Testis (tissue), 2 donors: ENCODE data around the gene PLA2G4F.

ENCODE experiments used
- CTCF ChIP-seq, 3 experiments: fragments of 450-650 bp in 2 of 3; fragments of 200-600 bp in 1 of 3; sonication (generic) in 1 of 3; IDR thresholded peaks; one replicate each; pipeline ENCODE4 v1.5.1; 2016 to 2019; ENCODE audit warnings: antibody characterized with exemption in 3 of 3, mild to moderate bottlenecking in 2 of 3, moderate library complexity in 1 of 3
- POLR2A ChIP-seq: fragments of 450-650 bp; IDR thresholded peaks from one replicate; pipeline ENCODE4 v1.6.1; 2017; ENCODE audit warnings: antibody characterized with exemption, mild to moderate bottlenecking, moderate library complexity

DNA sequence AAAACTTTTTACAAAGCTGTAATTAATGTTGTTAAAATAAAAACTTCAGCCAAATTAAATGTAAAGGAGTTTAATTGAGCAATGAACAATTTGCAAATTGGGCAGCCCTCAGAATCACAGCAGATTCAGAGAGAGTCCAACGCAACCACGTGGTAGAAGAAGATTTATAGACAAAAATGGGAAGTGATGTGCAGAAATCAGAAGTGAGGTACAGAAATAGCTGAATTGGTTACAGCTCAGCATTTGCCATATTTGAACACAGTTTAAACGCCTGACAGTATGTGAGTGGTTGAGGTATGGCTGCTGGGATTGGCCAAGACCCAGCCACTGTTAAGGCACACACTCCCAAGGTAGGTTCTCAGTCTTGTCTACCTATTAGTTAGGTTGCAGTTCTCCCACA lies 47.6 kb downstream of the PLA2G4F start:
- TF ChIP-seq POLR2A (no peak), CTCF (IDR thresholded peaks at IDR 0.05) (no peak)
